Activated CD8-positive, alpha-beta memory T cell treated with anti-CD3 and anti-CD28 coated beads, Interleukin-2, amount 50 U/mL, for 1 hour (primary cell): ENCODE measurements around the gene PDIA5.

Experiments used
- DNase-seq: peaks from one replicate; pipeline ENCODE4 v3.0.0-alpha.2; 2020; ENCODE audit errors: extremely low read depth

The PDIA5 gene

DNA sequence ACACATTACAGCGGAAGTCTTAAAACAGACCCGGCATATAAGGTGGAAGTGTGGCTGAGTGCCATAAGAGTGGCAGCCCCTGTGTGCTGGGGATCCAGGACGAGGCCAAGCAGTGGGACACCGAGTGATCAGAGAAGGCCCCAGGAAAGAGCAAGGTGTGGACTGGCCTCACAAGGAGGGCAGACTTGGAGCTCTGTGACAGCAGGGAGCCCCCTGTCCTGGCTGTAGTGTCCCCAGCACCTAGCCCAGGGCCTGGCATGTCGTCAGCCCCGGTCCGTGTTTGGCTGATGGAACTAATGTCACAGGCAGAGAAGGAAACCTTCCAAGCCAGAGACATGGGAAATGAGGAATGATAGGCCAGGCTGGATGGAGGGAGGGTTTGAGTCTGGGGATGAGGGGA lies 4.8 kb downstream of the PDIA5 start:
- no peak for DNase-seq

GRCh38 chr3:123072152-123072551 lies 5.3 kb downstream of the PDIA5 start:
- DNase-seq: no peak

GRCh38 chr3:123072564-123072963 lies 5.7 kb downstream of the PDIA5 start:
- DNase-seq: no peak

DNA sequence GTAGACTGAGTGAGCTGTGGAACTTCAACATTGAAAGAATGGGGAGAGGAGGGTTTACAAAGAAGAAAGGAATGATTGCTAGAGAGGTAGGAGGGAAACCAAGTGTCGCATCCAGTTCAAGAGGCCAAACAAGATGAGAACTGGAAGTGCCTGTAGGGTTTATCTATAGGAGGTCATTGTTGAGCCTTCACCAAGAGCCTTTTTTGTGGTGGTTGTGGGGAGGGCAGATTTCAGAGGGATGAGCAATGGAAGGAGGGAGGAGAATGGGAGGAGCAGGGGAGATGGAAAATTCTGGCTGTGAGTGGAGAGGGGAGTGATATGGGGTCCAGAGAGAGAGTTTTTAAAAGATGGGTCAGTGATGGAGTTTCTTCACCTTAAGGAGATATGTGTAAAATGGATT lies 8.5 kb downstream of the PDIA5 start:
- DNase-seq: no peak

DNA sequence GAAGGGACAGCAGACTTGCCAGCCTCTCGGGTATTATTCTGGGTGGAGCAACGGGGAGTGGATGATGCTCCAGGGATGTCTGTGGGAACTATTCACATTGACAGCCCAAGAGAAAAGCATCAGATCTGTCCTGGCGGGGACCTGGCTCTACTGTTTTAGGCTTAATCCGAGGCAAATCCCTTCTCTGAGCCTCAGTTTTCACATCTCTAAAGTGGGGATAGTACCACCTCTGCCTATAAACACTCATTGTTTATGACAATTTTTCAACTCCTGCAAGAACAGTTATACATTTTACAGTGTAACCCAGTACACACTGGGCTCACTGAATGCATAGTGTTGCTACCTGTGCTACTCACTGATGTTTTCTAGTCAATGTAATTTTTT lies 9.3 kb downstream of the PDIA5 start:
- DNase-seq: no peak

DNA sequence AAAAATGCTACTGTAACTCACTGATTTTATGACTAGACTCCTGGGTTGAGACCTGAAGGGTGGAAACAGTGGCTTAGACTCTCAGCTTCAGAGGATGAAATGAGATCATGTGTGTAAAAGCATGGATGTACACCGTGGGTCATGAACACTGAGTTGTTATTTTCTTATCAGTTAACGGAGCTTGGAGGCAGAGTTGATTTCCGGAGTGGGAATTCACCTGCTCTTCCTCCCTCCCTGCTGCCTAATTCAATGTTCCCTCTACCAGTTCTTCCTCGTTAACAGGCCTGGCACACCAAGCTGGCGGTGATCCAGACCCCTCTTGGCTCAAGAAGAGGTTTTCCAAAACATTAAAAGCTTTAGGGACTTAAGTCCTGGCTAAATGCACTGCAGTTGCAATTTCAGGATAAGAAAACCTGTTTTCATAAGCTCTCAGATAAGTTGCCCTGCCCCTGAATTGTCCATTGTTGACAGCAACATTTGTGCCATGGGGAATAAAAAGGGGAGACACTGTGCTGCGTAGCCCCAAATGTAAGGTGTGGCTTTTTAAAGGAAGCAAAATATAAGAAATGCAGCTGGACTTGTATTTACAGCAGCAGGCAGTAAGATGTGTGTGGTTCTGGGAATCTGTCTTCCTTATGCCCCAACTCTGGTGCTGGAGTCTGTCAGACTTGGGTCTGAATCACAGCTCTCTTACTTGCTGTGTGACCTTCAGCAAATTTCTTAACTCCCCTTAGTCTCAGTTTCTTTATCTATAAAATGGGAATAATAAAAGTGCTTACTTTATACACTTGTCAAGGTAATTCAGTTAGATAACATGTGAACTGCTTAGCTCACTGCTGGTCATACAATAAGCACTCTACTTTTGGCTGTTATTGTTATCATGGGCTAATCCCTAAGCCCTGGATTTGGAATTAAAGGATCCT lies 9.9 kb downstream of the PDIA5 start:
- DNase-seq: no peak

- no peak for DNase-seq
These were observed 11.3 kb downstream of the PDIA5 start for GRCh38 chr3:123078101-123078500.

DNA sequence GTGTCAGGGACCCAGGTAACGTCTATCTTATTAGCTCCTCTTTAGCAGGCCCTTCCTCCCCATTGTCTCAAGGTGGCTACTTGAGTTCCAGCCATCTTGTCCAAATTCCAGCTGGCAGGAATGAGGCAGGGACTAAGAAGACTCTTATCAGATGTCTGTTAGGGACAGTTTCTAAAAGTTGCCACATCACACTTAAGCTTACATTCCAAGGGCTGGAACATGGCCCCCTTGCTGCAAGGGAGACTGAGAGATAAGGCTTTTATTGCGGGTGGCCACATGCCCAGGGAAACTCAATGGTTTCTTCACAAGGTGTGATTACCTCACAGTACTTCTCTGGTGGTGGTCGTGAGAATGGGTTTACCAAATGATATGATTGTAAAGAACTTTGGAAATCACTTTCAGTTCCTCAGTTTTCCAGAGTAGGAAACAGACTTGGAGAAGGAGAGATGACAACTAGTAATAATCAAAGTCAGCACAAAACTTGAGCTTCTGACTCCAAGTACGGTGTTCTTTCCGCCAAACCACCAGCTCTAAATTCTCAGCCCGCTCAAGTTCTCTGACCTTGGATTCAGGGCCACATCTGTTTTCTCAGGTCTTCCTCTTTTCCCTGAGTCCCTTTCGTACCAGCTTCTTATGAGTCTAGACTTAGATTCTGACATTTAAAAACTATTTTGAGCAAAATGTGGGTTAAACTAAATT lies 14.2 kb downstream of the PDIA5 start:
- DNase-seq: no peak

DNA sequence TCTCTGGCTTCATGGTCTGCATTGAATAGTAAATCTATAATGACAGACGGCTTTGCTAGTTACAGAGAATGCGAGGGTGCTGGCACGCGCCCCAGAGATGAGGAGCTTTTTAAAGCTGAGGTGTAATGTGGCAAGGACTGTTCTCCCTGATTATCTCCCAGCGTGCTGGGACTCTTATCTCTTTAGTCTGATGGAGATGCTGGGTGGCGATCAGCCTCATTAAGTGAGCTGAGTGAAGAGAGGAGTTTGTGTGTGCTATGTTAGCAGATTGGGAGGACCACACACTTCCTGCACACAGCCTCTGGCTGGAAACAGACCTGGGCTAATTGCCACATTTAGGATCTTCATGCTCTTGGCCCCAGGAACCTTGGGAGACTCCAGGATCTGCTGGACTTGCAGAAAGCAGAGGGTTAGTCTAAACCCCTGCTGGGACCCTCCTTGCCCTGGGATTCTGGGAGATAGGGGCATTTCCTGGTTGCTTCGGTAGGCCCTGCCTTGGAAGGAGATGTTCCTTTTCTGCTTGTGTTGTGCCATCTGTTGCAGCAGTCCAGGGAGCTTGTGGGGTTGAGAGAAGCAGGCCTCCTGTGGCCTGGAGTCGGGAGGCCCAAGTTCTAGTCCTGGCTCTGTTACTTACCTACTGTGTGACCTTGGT lies 15.0 kb downstream of the PDIA5 start:
- DNase-seq: no peak

DNA sequence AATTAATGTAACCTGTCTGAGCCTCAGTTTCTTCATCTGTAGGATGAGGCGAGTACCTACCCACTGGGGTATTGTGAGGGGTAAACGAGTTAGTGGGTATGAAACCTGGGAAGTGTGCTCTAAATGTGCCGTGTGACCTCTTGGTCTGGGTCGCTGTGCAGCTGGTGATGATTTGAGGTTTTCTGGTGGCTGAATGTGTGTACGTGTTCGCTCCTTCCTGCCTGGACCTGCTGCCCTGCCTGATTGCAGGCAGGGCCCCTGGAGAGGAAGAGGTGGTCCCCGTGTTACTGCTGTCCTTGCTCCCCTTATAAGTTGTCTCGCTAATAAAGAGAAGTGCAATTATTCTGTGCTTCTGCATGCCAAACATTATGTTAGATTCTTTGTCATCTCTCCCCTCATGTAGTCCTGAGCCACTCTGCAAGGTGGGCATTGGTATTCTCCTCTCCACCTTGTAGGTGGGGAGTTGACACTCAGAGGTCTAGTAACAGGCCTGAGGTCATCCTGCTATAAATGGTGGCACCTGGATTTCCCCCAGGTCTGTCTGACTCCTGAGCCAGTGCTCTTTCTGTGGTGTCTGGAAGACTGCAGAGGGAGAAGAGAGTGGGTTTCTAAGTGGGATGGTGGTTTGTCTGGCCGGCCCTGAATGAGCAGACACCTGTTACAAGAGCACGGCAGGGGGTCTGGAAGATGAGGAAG lies 15.7 kb downstream of the PDIA5 start:
- DNase-seq: no peak

DNA sequence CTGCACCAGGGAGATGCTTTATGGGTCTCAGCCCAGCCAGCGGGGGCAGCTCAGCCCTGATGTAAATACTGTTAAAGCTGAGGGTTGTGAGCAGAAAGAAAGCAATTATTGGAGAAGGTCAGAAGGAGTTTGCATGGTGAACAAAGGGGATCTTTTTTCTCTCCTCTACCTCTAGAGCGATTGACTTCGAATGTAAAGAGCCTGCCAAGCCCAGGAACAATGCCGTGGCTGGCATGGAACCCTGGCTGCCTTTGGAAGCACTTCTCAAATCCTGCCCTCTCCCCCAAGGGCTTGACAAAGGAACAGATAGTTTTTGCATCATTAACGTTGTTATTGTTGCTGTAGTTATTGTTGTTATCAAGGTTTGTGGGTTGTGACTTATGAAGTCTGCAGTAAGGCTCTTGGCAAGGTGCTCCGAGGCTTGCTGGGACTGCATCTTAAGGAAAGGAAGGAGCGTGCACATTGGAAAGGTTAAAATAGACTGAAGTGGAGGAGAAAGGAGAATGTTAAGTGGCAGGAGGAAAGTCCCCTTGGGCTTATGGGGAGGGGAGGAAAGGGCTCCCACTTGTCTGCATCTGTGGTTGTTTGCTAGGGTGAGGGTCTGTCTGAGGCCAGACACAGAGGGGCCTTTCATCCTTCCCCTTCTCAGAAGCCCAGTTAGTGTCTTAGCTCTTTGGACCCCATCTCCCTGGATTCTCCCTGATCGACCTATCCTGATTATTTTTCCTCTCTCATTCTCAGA lies 16.7 kb downstream of the PDIA5 start:
- no peak for DNase-seq

GRCh38 chr3:123084192-123084591 lies 17.4 kb downstream of the PDIA5 start:
- DNase-seq: no peak

GRCh38 chr3:123084738-123085237 lies 18.0 kb downstream of the PDIA5 start:
- DNase-seq: no peak

DNA sequence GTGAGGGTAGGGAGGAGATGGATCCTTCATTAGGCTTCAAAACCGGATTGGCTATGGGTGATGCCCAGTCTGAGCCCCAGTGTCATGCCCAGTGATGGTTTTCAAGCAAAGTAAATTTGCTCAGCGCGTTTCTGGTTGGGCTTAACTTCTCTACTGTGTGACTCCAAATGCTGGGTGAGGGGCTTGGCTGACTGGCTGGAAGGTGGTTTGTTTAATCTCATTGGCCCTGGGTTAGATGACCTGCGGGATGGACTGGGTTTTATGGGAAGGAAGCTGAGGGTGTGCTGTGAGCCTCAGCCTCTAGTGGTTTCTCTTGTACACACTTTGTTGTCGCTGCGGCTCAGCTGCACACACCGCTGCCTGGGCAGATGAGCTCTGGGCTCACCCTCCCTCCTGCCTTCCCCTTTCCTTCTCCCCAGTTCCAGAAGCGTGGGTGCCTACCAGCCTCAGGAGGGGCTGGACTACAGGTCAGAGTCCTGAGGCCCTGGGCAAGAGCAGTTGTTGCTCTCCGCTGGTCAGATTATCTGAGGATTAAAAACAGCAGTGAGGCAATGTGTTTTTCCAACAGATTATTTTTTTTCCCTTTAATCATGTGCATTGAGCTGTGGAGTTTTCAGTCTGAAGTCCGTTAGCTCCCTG lies 18.6 kb downstream of the PDIA5 start:
- DNase-seq: no peak

DNA sequence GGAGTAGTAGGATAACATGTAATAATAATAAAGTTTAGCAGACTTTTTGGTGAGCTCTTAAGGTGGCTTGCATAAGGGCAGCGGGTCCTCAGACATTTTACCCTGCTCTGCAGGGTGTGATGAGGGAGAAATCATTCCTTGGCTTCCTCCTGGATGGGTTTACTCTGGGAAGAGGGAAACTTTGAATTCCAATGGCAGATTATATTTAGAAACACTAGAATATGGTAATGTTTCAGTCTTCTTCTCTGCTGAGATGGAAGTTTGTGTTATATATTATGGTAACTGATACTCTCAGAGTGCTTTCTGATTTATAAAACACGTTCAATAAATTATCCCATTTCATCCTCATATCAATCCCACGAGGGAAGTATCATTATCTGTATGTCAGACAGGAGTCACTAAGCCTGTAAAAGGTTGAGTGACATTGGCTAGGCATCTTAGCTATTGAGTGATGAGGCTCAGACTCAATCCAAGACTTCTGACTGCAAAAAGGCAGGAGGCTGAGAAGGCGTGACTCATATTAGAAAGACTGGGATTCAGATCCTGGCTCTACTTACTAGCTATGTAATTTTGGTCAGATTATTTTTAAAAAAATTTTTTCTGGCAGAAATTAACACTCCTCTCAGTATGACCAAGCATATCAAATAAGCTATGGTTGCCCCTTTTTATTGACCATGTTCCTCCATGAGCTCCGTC lies 19.3 kb downstream of the PDIA5 start:
- no peak for DNase-seq

- no peak for DNase-seq
These were observed 21.6 kb downstream of the PDIA5 start for GRCh38 chr3:123088387-123088786.

DNA sequence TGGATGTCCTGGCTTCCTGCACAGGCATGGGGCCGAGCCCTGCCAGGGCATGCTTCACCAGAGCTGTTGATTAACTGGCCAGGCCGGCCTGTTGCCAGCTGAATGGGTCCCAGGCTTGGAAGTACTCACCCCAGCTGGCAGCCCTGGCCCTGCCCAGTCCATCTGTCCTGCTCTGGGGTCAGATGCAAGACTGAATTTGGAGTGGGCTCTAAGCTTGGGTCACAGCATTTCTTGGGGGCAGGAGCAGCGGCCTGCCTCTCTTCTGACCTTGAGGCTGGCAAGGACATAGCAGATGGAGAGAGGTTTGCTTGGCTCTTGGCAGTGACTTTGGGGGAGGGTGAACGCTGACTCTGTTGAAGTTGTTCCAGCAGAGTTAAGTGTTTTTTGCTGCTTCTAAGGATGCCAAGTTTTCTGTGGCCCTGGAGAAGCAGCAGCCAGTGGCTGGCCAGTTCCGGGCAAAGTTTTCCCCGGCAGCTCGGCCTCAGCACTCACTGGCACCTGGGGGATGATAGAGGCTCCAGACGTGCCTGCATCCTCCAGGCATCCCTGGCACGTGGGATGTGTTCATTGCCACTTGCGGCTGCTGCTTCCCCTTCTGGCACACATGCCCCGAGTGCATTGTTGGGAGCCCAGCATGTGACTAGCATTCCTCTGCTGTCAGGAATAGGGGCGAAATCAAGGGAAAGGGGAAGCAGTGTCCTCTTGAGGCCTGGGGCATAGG lies 22.9 kb downstream of the PDIA5 start:
- DNase-seq: no peak

GRCh38 chr3:123090728-123091531 lies 24.1 kb downstream of the PDIA5 start:
- DNase-seq: no peak

DNA sequence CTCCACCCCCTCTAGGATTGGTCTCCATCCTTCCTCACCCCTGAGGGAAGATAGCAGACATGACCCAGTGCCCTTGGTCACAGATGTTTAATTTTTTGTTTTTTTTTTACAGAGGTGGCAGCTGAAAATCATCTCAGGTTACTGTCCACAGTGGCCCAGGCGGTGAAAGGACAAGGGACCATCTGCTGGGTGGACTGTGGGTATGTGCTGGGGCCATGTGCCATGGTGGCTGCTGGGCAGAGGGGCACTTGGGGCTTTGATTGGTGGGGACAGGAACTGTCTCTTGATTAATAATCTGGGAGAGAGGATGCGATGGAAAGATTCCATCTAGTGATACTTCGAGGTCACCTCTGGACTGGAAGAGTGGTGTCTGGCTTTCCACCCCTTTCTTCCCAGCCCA lies 25.4 kb downstream of the PDIA5 start:
- DNase-seq: no peak
